H1 (cell line): ENCODE data around the gene NFX1. TPM values are rescaled to one million over a fixed set of nuclear protein-coding genes. Genes with fewer than 3 reads are reported as not detected.

Experiments used
- CTCF ChIA-PET: fragments of 300-600 bp; sonication (Branson Sonifier 250); formaldehyde crosslinking; loops from one replicate; lab custom pipeline; 2021; ENCODE audit not compliant: partially characterized antibody; lab: Charles Lee
- POLR2A ChIA-PET: fragments of 300-600 bp; sonication (Branson Sonifier 250); formaldehyde crosslinking; loops from one replicate; lab custom pipeline; 2021; ENCODE audit warnings: inconsistent platforms; ENCODE audit not compliant: partially characterized antibody; lab: Charles Lee
- DNase-seq, 2 experiments: peaks; one replicate each; pipeline versions ENCODE4 v3.0.0 to v3.0.0-alpha.2; 2010 to 2022; ENCODE audit warnings: low spot score in 2 of 2, low read depth in 1 of 2, mixed read lengths in 1 of 2
- FAIRE-seq: peaks from 2 replicates; lab custom pipeline; 2011; peaks lifted over from hg19 to GRCh38; lab: Jason Lieb, UNC
- H2AFZ ChIP-seq: 2 replicates; pipeline ENCODE4 v1.8.1; 2012; ENCODE audit warnings: low read length, inconsistent platforms
- H2AK5ac ChIP-seq: 2 replicates; pipeline ENCODE4 v1.6.1; 2013; ENCODE audit warnings: low read depth, low read length
- H2BK120ac ChIP-seq: replicated peaks from 2 replicates; pipeline ENCODE3; 2013; ENCODE audit warnings: low read depth, low read length, inconsistent platforms
- H2BK12ac ChIP-seq: 2 replicates; pipeline ENCODE4 v1.6.1; 2013; ENCODE audit warnings: low read depth, low read length
- H2BK15ac ChIP-seq: 2 replicates; pipeline ENCODE4 v1.6.1; 2013; ENCODE audit warnings: low read length
- H2BK20ac ChIP-seq: 2 replicates; pipeline ENCODE4 v1.6.1; 2013; ENCODE audit warnings: low read length
- H2BK5ac ChIP-seq: 2 replicates; pipeline ENCODE4 v1.6.1; 2013; ENCODE audit warnings: low read depth, low read length
- H3K14ac ChIP-seq: 2 replicates; pipeline ENCODE4 v1.6.1; 2013; ENCODE audit warnings: inconsistent platforms; ENCODE audit not compliant: insufficient read length
- H3K18ac ChIP-seq: 2 replicates; pipeline ENCODE4 v1.6.1; 2013; ENCODE audit warnings: low read length; ENCODE audit errors: extremely low read depth
- H3K23ac ChIP-seq: 2 replicates; pipeline ENCODE4 v1.6.1; 2013; ENCODE audit warnings: inconsistent platforms; ENCODE audit not compliant: insufficient read length
- H3K23me2 ChIP-seq: 2 replicates; pipeline ENCODE4 v1.6.1; 2013; ENCODE audit warnings: low read depth, low read length
- H3K27ac ChIP-seq: 2 replicates; pipeline ENCODE4 v1.6.1; 2011; ENCODE audit warnings: low read depth, low read length, inconsistent platforms
- H3K27me3 ChIP-seq, 4 experiments: replicated peaks in 1 of 4; 1 replicate in 1 of 4; 2 replicates in 3 of 4; pipeline versions ENCODE4 v1.6.1 to v1.8.1; 2011 to 2013; ENCODE audit warnings: low read length in 3 of 4, mild to moderate bottlenecking in 3 of 4, inconsistent platforms in 2 of 4, mixed read lengths in 2 of 4, moderate library complexity in 1 of 4; ENCODE audit not compliant: control insufficient read depth in 3 of 4, insufficient read depth in 3 of 4; ENCODE audit errors: extremely low read depth in 1 of 4
- H3K36me3 ChIP-seq, 4 experiments: 2 replicates each; pipeline versions ENCODE4 v1.6.1 to v1.8.1; 2011 to 2013; ENCODE audit warnings: mild to moderate bottlenecking in 4 of 4, low read length in 3 of 4, moderate library complexity in 2 of 4, control low read depth in 1 of 4, inconsistent platforms in 1 of 4; ENCODE audit not compliant: insufficient read depth in 4 of 4, control insufficient read depth in 2 of 4
- H3K4ac ChIP-seq: replicated peaks from 2 replicates; pipeline ENCODE3; 2013; ENCODE audit warnings: low read length, low read depth, mixed read lengths, inconsistent platforms; ENCODE audit not compliant: insufficient read length
- H3K4me1 ChIP-seq, 4 experiments: replicated peaks in 1 of 4; 1 replicate in 1 of 4; 2 replicates in 3 of 4; pipeline versions ENCODE4 v1.6.1 to v1.8.1; 2011 to 2013; ENCODE audit warnings: low read length in 3 of 4, inconsistent platforms in 2 of 4, mixed read lengths in 1 of 4; ENCODE audit not compliant: insufficient read depth in 4 of 4, control insufficient read depth in 3 of 4
- H3K4me2 ChIP-seq, 2 experiments: 2 replicates each; pipeline versions ENCODE4 v1.6.1 to v1.8.1; 2011 to 2013; ENCODE audit warnings: low read depth in 2 of 2, low read length in 2 of 2, control low read depth in 1 of 2, inconsistent platforms in 1 of 2, mild to moderate bottlenecking in 1 of 2; ENCODE audit not compliant: insufficient read depth in 1 of 2
- H3K4me3 ChIP-seq, 4 experiments: fragments of 200-600, 300-600 bp in 1 of 4; sonication (generic), shearing (Covaris generic), sonication (Bioruptor Twin) in 1 of 4; 2 replicates each; pipeline versions ENCODE4 v1.5.1 to v1.8.1; 2011 to 2016; ENCODE audit warnings: low read length in 4 of 4, low read depth in 3 of 4, control low read depth in 2 of 4, inconsistent platforms in 2 of 4, mild to moderate bottlenecking in 2 of 4, mixed read lengths in 1 of 4, moderate library complexity in 1 of 4; ENCODE audit not compliant: insufficient read depth in 2 of 4; ENCODE audit errors: extremely low read depth in 1 of 4
- H3K56ac ChIP-seq: replicated peaks from 2 replicates; pipeline ENCODE3; 2013; ENCODE audit warnings: low read depth, mild to moderate bottlenecking, mixed read lengths, low read length, inconsistent platforms; ENCODE audit not compliant: insufficient read length
- H3K79me1 ChIP-seq: 2 replicates; pipeline ENCODE4 v1.6.1; 2013; ENCODE audit warnings: low read depth, low read length, control low read depth
- H3K79me2 ChIP-seq, 2 experiments: 2 replicates each; pipeline versions ENCODE4 v1.6.1 to v1.8.1; 2012 to 2013; ENCODE audit warnings: low read length in 2 of 2, mild to moderate bottlenecking in 2 of 2, inconsistent platforms in 1 of 2; ENCODE audit not compliant: insufficient read depth in 2 of 2, control insufficient read depth in 1 of 2
- H3K9ac ChIP-seq, 4 experiments: replicated peaks in 1 of 4; 1 replicate in 1 of 4; 2 replicates in 3 of 4; pipeline versions ENCODE4 v1.6.1 to v1.8.1; 2011 to 2013; ENCODE audit warnings: low read depth in 3 of 4, low read length in 3 of 4, control low read depth in 2 of 4, mild to moderate bottlenecking in 2 of 4, moderate library complexity in 2 of 4, inconsistent platforms in 1 of 4; ENCODE audit errors: extremely low read depth in 1 of 4
- H3K9me3 ChIP-seq, 2 experiments: 2 replicates each; pipeline versions ENCODE4 v1.6.1 to v1.8.1; 2012 to 2013; ENCODE audit warnings: mild to moderate bottlenecking in 2 of 2, moderate library complexity in 2 of 2, control low read depth in 1 of 2, inconsistent platforms in 1 of 2, low read depth in 1 of 2, low read length in 1 of 2, mixed read lengths in 1 of 2; ENCODE audit not compliant: insufficient read depth in 2 of 2
- H4K20me1 ChIP-seq, 2 experiments: replicated peaks in 1 of 2; 2 replicates each; pipeline versions ENCODE3 to v1.8.1; 2011 to 2013; ENCODE audit warnings: inconsistent platforms in 2 of 2, low read length in 2 of 2, mild to moderate bottlenecking in 1 of 2; ENCODE audit not compliant: insufficient read depth in 2 of 2, control insufficient read depth in 1 of 2
- H4K5ac ChIP-seq: 2 replicates; pipeline ENCODE4 v1.6.1; 2013; ENCODE audit warnings: low read length, low read depth, mixed read lengths, inconsistent platforms; ENCODE audit not compliant: insufficient read length
- H4K8ac ChIP-seq: 2 replicates; pipeline ENCODE4 v1.8.0; 2013; ENCODE audit warnings: mild to moderate bottlenecking, moderate library complexity, low read length, inconsistent platforms; ENCODE audit not compliant: insufficient read depth; ENCODE audit errors: extremely low read depth
- H4K91ac ChIP-seq: replicated peaks from 2 replicates; pipeline ENCODE3; 2013; ENCODE audit warnings: low read length, mixed read lengths, inconsistent platforms; ENCODE audit not compliant: insufficient read length
- ASH2L ChIP-seq: fragments of 200-600, 300-600 bp; sonication (generic); IDR thresholded peaks from one replicate; pipeline ENCODE4 v1.7.1; 2017; ENCODE audit warnings: low read length
- CHD1 ChIP-seq: IDR thresholded peaks from 2 replicates; pipeline ENCODE4 v1.6.1; 2012; ENCODE audit warnings: low read depth, low read length, improper control_type of control experiment
- CHD2 ChIP-seq: IDR thresholded peaks from 2 replicates; pipeline ENCODE4 v1.6.1; 2012; ENCODE audit warnings: low read length, improper control_type of control experiment
- CREB1 ChIP-seq: IDR thresholded peaks from 2 replicates; pipeline ENCODE4 v1.6.1; 2012; ENCODE audit warnings: inconsistent platforms
- HDAC6 ChIP-seq: IDR thresholded peaks from one replicate; pipeline ENCODE4 v1.7.1; 2012; ENCODE audit warnings: low read depth, mild to moderate bottlenecking, inconsistent platforms, low read length, moderate library complexity
- JUND ChIP-seq: IDR thresholded peaks from 2 replicates; pipeline ENCODE4 v1.6.1; 2011; ENCODE audit warnings: mild to moderate bottlenecking, improper control_type of control experiment, low read length
- MAFK ChIP-seq: IDR thresholded peaks from 2 replicates; pipeline ENCODE4 v1.6.1; 2012; ENCODE audit warnings: low read depth, mild to moderate bottlenecking, improper control_type of control experiment, low read length
- NANOG ChIP-seq: IDR thresholded peaks from 2 replicates; pipeline ENCODE4 v1.6.1; 2011; ENCODE audit warnings: low read length, low read depth, mild to moderate bottlenecking, inconsistent platforms; ENCODE audit not compliant: insufficient read depth, poor library complexity, severe bottlenecking
- PHF8 ChIP-seq: fragments of 200-600 bp; sonication (generic); conservative IDR thresholded peaks from 2 replicates; pipeline ENCODE4 v1.7.1; 2012; ENCODE audit warnings: low read depth, mild to moderate bottlenecking, inconsistent platforms, low read length, moderate library complexity
- POLR2AphosphoS5 ChIP-seq: IDR thresholded peaks from 2 replicates; pipeline ENCODE4 v1.6.1; 2011; ENCODE audit warnings: low read depth, low read length
- SAP30 ChIP-seq: fragments of 300-600 bp; sonication (generic); IDR thresholded peaks from 2 replicates; pipeline ENCODE4 v1.7.1; 2012; ENCODE audit warnings: low read length, moderate library complexity, mild to moderate bottlenecking, inconsistent platforms; ENCODE audit not compliant: insufficient read depth, insufficient replicate concordance
- SP1 ChIP-seq: IDR thresholded peaks from 2 replicates; pipeline ENCODE4 v1.6.1; 2011; ENCODE audit warnings: low read depth, low read length
- SRF ChIP-seq: IDR thresholded peaks from 2 replicates; pipeline ENCODE4 v1.6.1; 2011; ENCODE audit warnings: mild to moderate bottlenecking, low read depth, low read length, moderate library complexity
- TBP ChIP-seq: IDR thresholded peaks from 2 replicates; pipeline ENCODE4 v1.6.1; 2011; ENCODE audit warnings: low read depth, low read length, improper control_type of control experiment
- WGBS, 2 experiments: shearing (Covaris generic) in 1 of 2; methylation state at CpG; one replicate each; pipeline versions ENCODE4 v1.1.6 to v1.1.7; 2013 to 2015; ENCODE audit warnings: low lambda C conversion rate in 2 of 2, mixed read lengths in 2 of 2, inconsistent platforms in 1 of 2, low coverage in 1 of 2, missing lambda C conversion rate in 1 of 2; ENCODE audit not compliant: insufficient replicate concordance in 2 of 2, insufficient coverage in 1 of 2, insufficient read length in 1 of 2; ENCODE audit errors: extremely low coverage in 1 of 2, missing lambda C conversion rate in 1 of 2; 5-methylcytosine and 5-hydroxymethylcytosine counted together
- polyA plus RNA-seq, 7 experiments: library from polyadenylated mRNA; depleted of rRNA in 3 of 7; stranded (reverse) in 5 of 7; unstranded in 2 of 7; fragments of >200 nt in 5 of 7; fragments of 200-250 nt in 2 of 7; gene quantifications; 1 replicate in 5 of 7; 2 replicates in 1 of 7; 4 replicates in 1 of 7; pipeline versions ENCODE4 v1.2.1 to v1.2.3, GENCODE V29; 2011 to 2013; ENCODE audit warnings: missing spikeins in 2 of 7, mixed read lengths in 2 of 7
- total RNA-seq: library from RNA; stranded (reverse); fragmentation: NEBNext Ultra II Directional; extraction: Animal tissue kit (Norgen Biotek cat#: 25700); gene quantifications from 2 replicates; pipeline ENCODE4 v1.2.1, GENCODE V29; 2021

Gene NFX1
- total and polyA plus RNA-seq, 2 of the 8 experiments (the other 6 are each of a cell fraction or from before 2014, with no cell fraction given), result 19.4 to 28.4 TPM

DNA sequence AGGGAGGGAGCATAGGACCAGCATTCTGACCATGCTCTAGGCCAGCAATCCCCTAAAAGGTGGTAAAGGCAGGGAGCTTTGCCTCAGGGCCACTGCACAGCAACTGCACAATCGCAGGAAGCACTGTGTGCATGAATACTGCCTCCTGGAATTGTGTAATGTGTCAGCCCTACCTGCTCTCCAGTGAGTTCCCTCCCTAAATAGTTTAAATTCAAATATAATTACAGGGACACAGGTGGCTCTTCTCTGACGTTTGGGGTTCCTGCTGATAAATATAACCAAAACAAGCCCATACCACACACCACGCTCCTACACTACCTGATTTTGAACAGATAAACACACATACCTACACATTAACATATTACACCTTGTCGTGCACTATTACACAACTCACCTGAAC is 34.8 kb upstream of the NFX1 start:
- WGBS, 2 experiments, result 91 to 100% methylated on average over 2 to 4 of the region's 4 CpGs
- TF ChIP-seq TBP, result no peak
- TF ChIP-seq CREB1, result no peak
- no peak for TF ChIP-seq SAP30
- no peak for TF ChIP-seq SP1
- no peak for TF ChIP-seq ASH2L
- no peak for TF ChIP-seq HDAC6
- no peak for TF ChIP-seq CHD2
- no peak for TF ChIP-seq PHF8
- TF ChIP-seq NANOG, result no peak
- no peak for TF ChIP-seq MAFK
- TF ChIP-seq JUND, result no peak
- no peak for TF ChIP-seq CHD1
- TF ChIP-seq SRF, result no peak
- no peak for TF ChIP-seq POLR2AphosphoS5

More for the DNA sequence above, 34.8 kb upstream of the NFX1 start:
- Histone ChIP-seq H3K4me2 (no peak overlapping the region), H3K27ac (no peak overlapping the region), H2AK5ac (no peak overlapping the region), H3K9ac (no peak overlapping the region), H2BK5ac (no peak overlapping the region), H3K23me2 (no peaks in the 10 kb centered on the region), H4K5ac (no peak overlapping the region), H4K8ac (no peak overlapping the region), H3K56ac (no peak overlapping the region), H2BK15ac (no peak overlapping the region), H3K79me2 (no peaks in the 10 kb centered on the region), H3K36me3 (peaks cover 44 to 72% (median 63%) of the 10 kb centered on the region in 4 experiments), H2BK20ac (no peak overlapping the region), H3K79me1 (no peaks in the 10 kb centered on the region), H3K4me3 (no peak overlapping the region), H4K20me1 (peaks cover 1 to 2% of the 10 kb centered on the region in 2 experiments), H3K23ac (no peak overlapping the region), H3K18ac (no peak overlapping the region), H3K9me3 (no peaks in the 10 kb centered on the region), H2BK12ac (no peak overlapping the region), H3K4me1 (no peaks in the 10 kb centered on the region), H4K91ac (no peak overlapping the region), H2AFZ (no peak overlapping the region), H2BK120ac (no peak overlapping the region), H3K14ac (no peak overlapping the region), H3K27me3 (no peaks in the 10 kb centered on the region), H3K4ac (no peak overlapping the region)
- ChIA-PET POLR2A (interaction anchor here (2.3 kb wide), 1 partner anchor 8 kb away, joined by 14 read pairs; the partner anchor contains the start of genes BAG1 and CHMP5), CTCF (interaction anchor here (0.6 to 1.1 kb wide), 2 partner anchors 186 to 212 kb away, joined by 3 read pairs; no protein-coding TSS in a partner anchor)
- FAIRE-seq (no peak), DNase-seq (no peak)
